Ovary (tissue), 9 donors: Measurements from ENCODE around the gene FPR1. TPM values are rescaled to one million over a fixed set of nuclear protein-coding genes. Genes with fewer than 3 reads are reported as not detected.

Experiments
- DNase-seq, 5 donors: peaks; one replicate each; pipeline ENCODE4 v3.0.0-alpha.2; 2019 to 2020
- H3K27ac ChIP-seq, 2 donors: fragments of 200-600 bp; one replicate each; pipeline versions ENCODE4 v1.5.1 to v1.8.0; 2019 to 2022
- H3K27me3 ChIP-seq: fragments of 200-600 bp; one replicate; pipeline ENCODE4 v1.8.0; 2022
- H3K36me3 ChIP-seq: fragments of 200-600 bp; sonication (generic); one replicate; pipeline ENCODE4 v1.5.1; 2019
- H3K4me1 ChIP-seq: one replicate; pipeline ENCODE4 v1.8.1; 2013; ENCODE audit warnings: mild to moderate bottlenecking, moderate library complexity; ENCODE audit not compliant: insufficient read depth
- H3K4me3 ChIP-seq: fragments of 200-600 bp; sonication (generic); one replicate; pipeline ENCODE4 v1.5.1; 2017
- H3K9me3 ChIP-seq, 2 donors: fragments of 200-600 bp in 1 of 2; sonication (generic) in 1 of 2; one replicate each; pipeline versions ENCODE4 v1.5.1 to v1.8.1; 2013 to 2019; ENCODE audit warnings: mild to moderate bottlenecking in 1 of 2, moderate library complexity in 1 of 2
- EP300 ChIP-seq: sonication (generic); formaldehyde crosslinking; IDR thresholded peaks from one replicate; pipeline ENCODE4 v1.6.1; 2017; ENCODE audit warnings: antibody characterized with exemption
- POLR2A ChIP-seq: fragments of 450-650 bp; IDR thresholded peaks from one replicate; pipeline ENCODE4 v1.6.1; 2017; ENCODE audit warnings: antibody characterized with exemption, mild to moderate bottlenecking, moderate library complexity
- WGBS, 3 donors: extraction: QIAGEN DNeasy Blood & Tissue Kit in 1 of 3; methylation state at CpG; one replicate each; pipeline versions ENCODE4 v1.1.5 to v1.1.7; 2013 to 2017; 5-methylcytosine and 5-hydroxymethylcytosine counted together
- intact Hi-C, 4 donors: fragments of 100-400 bp; cut with DNase I; formaldehyde crosslinking; loops; one replicate each; pipeline versions ENCODE4 v1.11.0 to v1.15.1; 2022 to 2023
- polyA plus RNA-seq, 2 donors: library from polyadenylated mRNA; stranded (reverse); fragments of 200-250 nt in 1 of 2; fragments of 350-450 nt in 1 of 2; fragmentation: Illumina TruSeq in 1 of 2; extraction: RNeasy Lipid Tissue Mini Kit (QIAGEN cat#74804) in 1 of 2; gene quantifications; one replicate each; pipeline ENCODE4 v1.2.3, GENCODE V29; 2013 to 2014
- total RNA-seq, 7 donors: library from RNA; depleted of rRNA in 2 of 7; stranded (reverse); fragments of >200 nt in 2 of 7; fragmentation: NEBNext Ultra II Directional in 3 of 7; extraction: Animal tissue kit (Norgen Biotek cat#: 25700) in 3 of 7; gene quantifications; one replicate each; pipeline versions ENCODE4 v1.1.0 to v1.2.4, GENCODE V29; 2016 to 2023
- TF ChIP-seq, protein P1 (sequence below), 3 donors: fragments of 450-650 bp in 2 of 3; fragments of 200-600 bp in 1 of 3; IDR thresholded peaks; one replicate each; pipeline versions ENCODE4 v1.5.1 to v1.8.0; 2016 to 2022; ENCODE audit warnings: antibody characterized with exemption in 3 of 3, mild to moderate bottlenecking in 1 of 3
- donor health status: DM: no; HTN: no; CAD: no; lungs with moderate emphysema.
- donor health status: DM: no; HTN: no; CAD: no.
- donor health status: Bipolar disorder and iron deficiency.
- donor health status: DM: yes; HTN: yes; CAD: no.
- donor health status: DM: no; HTN: no; CAD: no.
- donor health status: DM: yes; HTN: yes; CAD: no.

The FPR1 gene
- total and polyA plus RNA-seq, 9 donors, result 1.1 to 18.2 (median 3.6) TPM

GRCh38 chr19:51788029-51788428, 36.4 kb upstream of the FPR1 start:
- no peak overlapping the region for H3K4me3 ChIP-seq
- DNase-seq, result no peak
- H3K36me3 ChIP-seq, result no peaks in the 10 kb centered on the region
- intact Hi-C loops, result loop anchor here in 1 of 4 donors (10.0 kb wide), 1 partner anchor 313 kb away; the partner anchor contains the start of gene CEACAM18
- WGBS, 3 donors, result 65 to 82% (median 81%) methylated on average over 2 of the region's 2 CpGs
- TF ChIP-seq, protein P1, sequence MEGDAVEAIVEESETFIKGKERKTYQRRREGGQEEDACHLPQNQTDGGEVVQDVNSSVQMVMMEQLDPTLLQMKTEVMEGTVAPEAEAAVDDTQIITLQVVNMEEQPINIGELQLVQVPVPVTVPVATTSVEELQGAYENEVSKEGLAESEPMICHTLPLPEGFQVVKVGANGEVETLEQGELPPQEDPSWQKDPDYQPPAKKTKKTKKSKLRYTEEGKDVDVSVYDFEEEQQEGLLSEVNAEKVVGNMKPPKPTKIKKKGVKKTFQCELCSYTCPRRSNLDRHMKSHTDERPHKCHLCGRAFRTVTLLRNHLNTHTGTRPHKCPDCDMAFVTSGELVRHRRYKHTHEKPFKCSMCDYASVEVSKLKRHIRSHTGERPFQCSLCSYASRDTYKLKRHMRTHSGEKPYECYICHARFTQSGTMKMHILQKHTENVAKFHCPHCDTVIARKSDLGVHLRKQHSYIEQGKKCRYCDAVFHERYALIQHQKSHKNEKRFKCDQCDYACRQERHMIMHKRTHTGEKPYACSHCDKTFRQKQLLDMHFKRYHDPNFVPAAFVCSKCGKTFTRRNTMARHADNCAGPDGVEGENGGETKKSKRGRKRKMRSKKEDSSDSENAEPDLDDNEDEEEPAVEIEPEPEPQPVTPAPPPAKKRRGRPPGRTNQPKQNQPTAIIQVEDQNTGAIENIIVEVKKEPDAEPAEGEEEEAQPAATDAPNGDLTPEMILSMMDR (IDR thresholded peaks at IDR 0.05), result no peak
- no peak for TF ChIP-seq POLR2A
- TF ChIP-seq EP300, result no peak
- no peak overlapping the region for H3K27ac ChIP-seq
- H3K27me3 ChIP-seq, result no peaks in the 10 kb centered on the region
- peaks cover 2% of the 10 kb centered on the region for H3K4me1 ChIP-seq
- H3K9me3 ChIP-seq, result no peaks in the 10 kb centered on the region

GRCh38 chr19:51786646-51787494, 35.2 kb upstream of the FPR1 start:
- Histone ChIP-seq H3K27me3 (no peaks in the 10 kb centered on the region), H3K4me1 (peaks cover 2% of the 10 kb centered on the region), H3K36me3 (no peaks in the 10 kb centered on the region), H3K9me3 (no peaks in the 10 kb centered on the region), H3K27ac (no peak overlapping the region), H3K4me3 (no peak overlapping the region)
- WGBS, 3 donors, result 33 to 39% (median 36%) methylated on average over 6 of the region's 6 CpGs
- DNase-seq, result peak in 2 of 5 donors; percentile 18 to 38
- intact Hi-C loops, result loop anchor here in 1 of 4 donors (10.0 kb wide), 1 partner anchor 312 kb away; the partner anchor contains the start of gene CEACAM18
- TF ChIP-seq EP300 (no peak), POLR2A (no peak)
- TF ChIP-seq, protein P1 (IDR thresholded peaks at IDR 0.05), result no peak

DNA sequence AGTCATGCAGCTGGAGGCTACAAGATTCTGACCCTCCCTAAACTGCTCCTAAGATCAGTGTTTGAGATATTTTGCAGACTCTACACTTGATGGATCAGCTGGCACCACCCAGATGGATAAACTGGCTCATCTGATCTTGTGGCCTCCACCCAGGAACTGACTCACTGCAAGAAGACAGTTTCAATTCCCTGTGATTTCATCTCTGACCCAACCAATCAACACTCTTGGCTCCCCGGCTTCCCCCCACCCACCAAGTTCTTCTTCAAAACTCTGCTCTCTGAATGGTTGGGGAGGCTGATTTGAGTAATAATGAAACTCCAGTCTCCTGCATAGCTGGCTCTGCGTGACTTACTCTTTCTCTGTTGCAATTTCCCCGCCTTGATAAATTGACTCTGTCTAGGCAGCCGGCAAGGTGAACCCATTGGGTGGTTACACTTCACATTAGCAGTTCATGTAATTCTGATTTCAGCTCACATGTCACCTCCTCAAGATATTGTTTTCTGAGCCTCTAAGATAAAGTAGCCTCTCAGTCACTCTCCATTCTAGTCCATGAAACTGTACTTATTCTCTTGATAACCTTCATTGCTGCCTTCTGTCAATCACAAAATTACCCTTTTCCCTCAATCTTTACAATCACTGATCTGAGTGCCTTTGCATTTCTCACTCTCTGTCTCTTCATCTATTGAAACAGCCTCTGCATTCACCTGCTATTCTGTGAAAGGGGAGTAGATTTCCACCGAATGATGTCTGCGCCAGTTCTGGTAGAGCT, 33.4 kb upstream of the FPR1 start:
- intact Hi-C loops, result loop anchor here in 1 of 4 donors (10.0 kb wide), 1 partner anchor 310 kb away; the partner anchor contains the start of gene CEACAM18
- TF ChIP-seq POLR2A (no peak), EP300 (no peak)
- TF ChIP-seq, protein P1 (IDR thresholded peaks at IDR 0.05), result no peak
- H3K4me1 ChIP-seq, result peaks cover 2% of the 10 kb centered on the region
- WGBS, 3 donors, result 70 to 81% (median 76%) methylated on average over 6 of the region's 6 CpGs
- H3K9me3 ChIP-seq, result no peaks in the 10 kb centered on the region
- H3K27me3 ChIP-seq, result no peaks in the 10 kb centered on the region
- H3K4me3 ChIP-seq, result no peak overlapping the region
- H3K27ac ChIP-seq, result no peak overlapping the region
- peak in 1 of 5 donors; percentile 57 for DNase-seq
- H3K36me3 ChIP-seq, result no peaks in the 10 kb centered on the region

- no peaks in the 10 kb centered on the region for H3K36me3 ChIP-seq
- intact Hi-C loops, result loop anchor here in 1 of 4 donors (10.0 kb wide), 1 partner anchor 309 kb away; the partner anchor contains the start of gene CEACAM18
- no peaks in the 10 kb centered on the region for H3K9me3 ChIP-seq
- H3K27ac ChIP-seq, result no peak overlapping the region
- no peaks in the 10 kb centered on the region for H3K27me3 ChIP-seq
- peaks cover 2% of the 10 kb centered on the region for H3K4me1 ChIP-seq
- TF ChIP-seq POLR2A, result no peak
- TF ChIP-seq, protein P1 (IDR thresholded peaks at IDR 0.05), result no peak
- TF ChIP-seq EP300, result no peak
- WGBS, 3 donors, result 55 to 65% (median 59%) methylated on average over 6 of the region's 6 CpGs
- no peak overlapping the region for H3K4me3 ChIP-seq
- no peak for DNase-seq
These were observed 32.6 kb upstream of the FPR1 start for GRCh38 chr19:51784109-51784785.
